Kidney (tissue), 14 donors: ENCODE measurements around the gene PITPNC1. TPM values are rescaled to one million over a fixed set of nuclear protein-coding genes. Genes with fewer than 3 reads are reported as not detected.

ENCODE experiments used
- DNase-seq, 5 donors: peaks; one replicate each; pipeline ENCODE4 v3.0.0-alpha.2; 2013 to 2020
- FAIRE-seq: peaks from 2 replicates; lab custom pipeline; 2012; peaks lifted over from hg19 to GRCh38; lab: Jason Lieb, UNC
- H3K27ac ChIP-seq, 2 donors: one replicate each; pipeline ENCODE4 v1.7.0; 2013; ENCODE audit warnings: low read depth in 2 of 2, low read length in 2 of 2, inconsistent platforms in 1 of 2
- H3K27me3 ChIP-seq: one replicate; pipeline ENCODE4 v1.7.1; 2013; ENCODE audit warnings: low read length, inconsistent platforms; ENCODE audit not compliant: control insufficient read depth, insufficient read depth
- H3K36me3 ChIP-seq, 3 donors: one replicate each; pipeline versions ENCODE4 v1.7.0 to v1.7.1; 2013; ENCODE audit warnings: low read length in 3 of 3, control low read depth in 1 of 3, inconsistent platforms in 1 of 3; ENCODE audit not compliant: insufficient read depth in 3 of 3, control insufficient read depth in 2 of 3
- H3K4me1 ChIP-seq, 3 donors: one replicate each; pipeline versions ENCODE4 v1.7.0 to v1.7.1; 2013; ENCODE audit warnings: low read length in 3 of 3, inconsistent platforms in 1 of 3, low read depth in 1 of 3; ENCODE audit not compliant: control insufficient read depth in 2 of 3, insufficient read depth in 2 of 3
- H3K4me3 ChIP-seq, 3 donors: one replicate each; pipeline versions ENCODE4 v1.7.0 to v1.8.1; 2013; ENCODE audit warnings: low read length in 3 of 3, control low read depth in 1 of 3, inconsistent platforms in 1 of 3
- H3K9ac ChIP-seq, 3 donors: one replicate each; pipeline versions ENCODE4 v1.7.0 to v1.7.1; 2013; ENCODE audit warnings: low read length in 3 of 3, control low read depth in 1 of 3, inconsistent platforms in 1 of 3
- H3K9me3 ChIP-seq, 3 donors: one replicate each; pipeline versions ENCODE4 v1.7.0 to v1.7.1; 2013; ENCODE audit warnings: low read length in 3 of 3, control low read depth in 1 of 3, inconsistent platforms in 1 of 3; ENCODE audit not compliant: control insufficient read depth in 2 of 3, insufficient read depth in 1 of 3
- CTCF ChIP-seq: IDR thresholded peaks from 3 replicates; pipeline ENCODE4 v1.5.1; 2012; ENCODE audit warnings: mild to moderate bottlenecking, moderate library complexity, borderline replicate concordance; ENCODE audit not compliant: insufficient read depth; ENCODE audit errors: extremely low read depth
- intact Hi-C: fragments of 100-400 bp; cut with DNase I; formaldehyde crosslinking; loops from one replicate; pipeline ENCODE4 v1.11.1; 2022
- polyA plus RNA-seq: library from polyadenylated mRNA; stranded (reverse); fragments of 350-450 nt; fragmentation: Illumina TruSeq; extraction: RNeasy Lipid Tissue Mini Kit (QIAGEN cat#74804); gene quantifications from one replicate; pipeline ENCODE4 v1.2.3, GENCODE V29; 2014; ENCODE audit warnings: low read depth, low replicate concordance; ENCODE audit not compliant: insufficient read depth
- total RNA-seq: library from RNA; stranded (reverse); fragmentation: NEBNext Ultra II Directional; extraction: Animal tissue kit (Norgen Biotek cat#: 25700); gene quantifications from one replicate; pipeline ENCODE4 v1.2.1, GENCODE V29; 2021
- donor health status: control.
- donor health status: control.
- donor health status: control.
- donor health status: control.
- donor health status: control.
- donor health status: DM: yes; HTN: yes; CAD: no.
- donor health status: Normal renal cell carcinoma (clear cell type).

PITPNC1 gene
- total and polyA plus RNA-seq, 2 donors from 2014 or later = 14.2 to 41.3 TPM

GRCh38 chr17:67442787-67443624, 65.9 kb downstream of the PITPNC1 start:
- Histone ChIP-seq H3K27ac (peak overlapping the region; percentile 32 to 67), H3K27me3 (no peaks in the 10 kb centered on the region), H3K9me3 (no peaks in the 10 kb centered on the region), H3K9ac (no peak overlapping the region), H3K36me3 (no peaks in the 10 kb centered on the region), H3K4me3 (no peak overlapping the region), H3K4me1 (peaks cover 0 to 4% (median 0%) of the 10 kb centered on the region in 3 donors)
- intact Hi-C loops = no loop called here
- no peak for TF ChIP-seq CTCF
- no peak for FAIRE-seq
- DNase-seq = peak in 3 of 5 donors; percentile 45 to 52 (median 51)

GRCh38 chr17:67443931-67444595, 67.0 kb downstream of the PITPNC1 start:
- no peak for TF ChIP-seq CTCF

GRCh38 chr17:67448449-67448848, 71.4 kb downstream of the PITPNC1 start:
- FAIRE-seq = no peak

More at GRCh38 chr17:67443931-67444595, 67.0 kb downstream of the PITPNC1 start:
- Histone ChIP-seq H3K4me3 (no peak overlapping the region), H3K36me3 (no peaks in the 10 kb centered on the region), H3K9me3 (no peaks in the 10 kb centered on the region), H3K4me1 (peaks cover 0 to 8% (median 7%) of the 10 kb centered on the region in 3 donors), H3K27me3 (no peaks in the 10 kb centered on the region), H3K27ac (peak overlapping the region; percentile 32 to 54), H3K9ac (no peak overlapping the region)
- peak in 4 of 5 donors; percentile 32 to 84 (median 44) for DNase-seq
- intact Hi-C loops = no loop called here
- FAIRE-seq = no peak

More at GRCh38 chr17:67448449-67448848, 71.4 kb downstream of the PITPNC1 start:
- TF ChIP-seq CTCF = no peak
- Histone ChIP-seq H3K9me3 (no peaks in the 10 kb centered on the region), H3K27ac (no peak overlapping the region), H3K4me1 (peaks cover 0 to 12% (median 3%) of the 10 kb centered on the region in 3 donors), H3K4me3 (no peak overlapping the region), H3K27me3 (no peaks in the 10 kb centered on the region), H3K36me3 (no peaks in the 10 kb centered on the region), H3K9ac (no peak overlapping the region)
- DNase-seq = no peak
- intact Hi-C loops = no loop called here
